ENCODE data around the gene ASTN2.

DNA sequence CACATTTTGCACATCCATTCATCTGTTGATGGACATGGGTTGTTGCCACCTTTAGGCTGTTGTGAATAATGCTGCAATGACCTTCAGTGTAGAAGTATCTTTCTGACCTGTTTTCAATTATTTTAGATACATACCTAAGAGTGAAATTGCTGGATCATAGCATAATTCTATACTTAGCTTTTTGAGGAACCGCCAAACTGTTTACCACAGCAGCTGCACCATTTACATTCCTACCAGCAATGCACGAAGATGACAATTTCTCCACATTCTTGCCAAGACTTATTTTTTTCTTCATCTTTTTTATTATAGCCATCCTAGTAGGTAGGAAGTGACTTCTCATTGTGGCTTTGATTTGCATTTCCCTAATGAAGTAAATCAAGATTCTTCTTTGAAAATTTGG lies 36.5 kb upstream of the ASTN2 start:
- TF ChIP-seq, protein P1, sequence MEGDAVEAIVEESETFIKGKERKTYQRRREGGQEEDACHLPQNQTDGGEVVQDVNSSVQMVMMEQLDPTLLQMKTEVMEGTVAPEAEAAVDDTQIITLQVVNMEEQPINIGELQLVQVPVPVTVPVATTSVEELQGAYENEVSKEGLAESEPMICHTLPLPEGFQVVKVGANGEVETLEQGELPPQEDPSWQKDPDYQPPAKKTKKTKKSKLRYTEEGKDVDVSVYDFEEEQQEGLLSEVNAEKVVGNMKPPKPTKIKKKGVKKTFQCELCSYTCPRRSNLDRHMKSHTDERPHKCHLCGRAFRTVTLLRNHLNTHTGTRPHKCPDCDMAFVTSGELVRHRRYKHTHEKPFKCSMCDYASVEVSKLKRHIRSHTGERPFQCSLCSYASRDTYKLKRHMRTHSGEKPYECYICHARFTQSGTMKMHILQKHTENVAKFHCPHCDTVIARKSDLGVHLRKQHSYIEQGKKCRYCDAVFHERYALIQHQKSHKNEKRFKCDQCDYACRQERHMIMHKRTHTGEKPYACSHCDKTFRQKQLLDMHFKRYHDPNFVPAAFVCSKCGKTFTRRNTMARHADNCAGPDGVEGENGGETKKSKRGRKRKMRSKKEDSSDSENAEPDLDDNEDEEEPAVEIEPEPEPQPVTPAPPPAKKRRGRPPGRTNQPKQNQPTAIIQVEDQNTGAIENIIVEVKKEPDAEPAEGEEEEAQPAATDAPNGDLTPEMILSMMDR (IDR thresholded peaks at IDR 0.05; ENCODE audit: low read depth, low read length, poor library complexity, severe bottlenecking): no peak
- TF ChIP-seq EZH2phosphoT487 (IDR thresholded peaks at IDR 0.05; ENCODE audit: borderline replicate concordance, low read length): no peak

Data from DOHH2 (cell line).